NCI-H748 treated with DMSO at 0.1 percent for 48 hours (cell line): Measurements from ENCODE around the gene OR6C65.
"Not testable (repeated sequence)": the region's sequence is repeated elsewhere in the genome, so short reads cannot be mapped to it uniquely, and the experiment has no call there.

ENCODE experiments used
- DNase-seq: peaks from one replicate; lab custom pipeline; 2025; lab: John Stamatoyannopoulos, UW

Gene OR6C65

DNA sequence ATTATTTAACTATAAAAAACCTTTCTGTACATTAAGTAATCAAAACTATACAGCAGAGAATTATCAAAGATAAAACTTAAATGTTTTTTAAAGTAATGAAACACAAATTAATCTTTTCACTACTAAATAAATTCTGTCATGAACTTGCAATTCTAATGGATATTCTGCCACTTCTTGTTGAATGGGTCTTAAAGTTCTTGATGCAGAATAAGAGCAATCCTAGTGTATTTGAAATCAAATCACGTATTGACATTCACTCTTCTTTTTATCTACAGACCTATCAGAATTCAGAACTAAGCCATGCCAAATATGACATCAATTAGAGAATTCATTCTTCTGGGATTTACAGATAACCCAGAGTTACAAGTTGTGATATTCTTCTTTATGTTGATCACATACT is at the start of gene OR6C65:
Gene OR6C65, plus strand, starts transcription at position 301 of the 400 bp plus-strand sequence. Its CDS starts 0 bp downstream, at position 301.
- DNase-seq = no peak

DNA sequence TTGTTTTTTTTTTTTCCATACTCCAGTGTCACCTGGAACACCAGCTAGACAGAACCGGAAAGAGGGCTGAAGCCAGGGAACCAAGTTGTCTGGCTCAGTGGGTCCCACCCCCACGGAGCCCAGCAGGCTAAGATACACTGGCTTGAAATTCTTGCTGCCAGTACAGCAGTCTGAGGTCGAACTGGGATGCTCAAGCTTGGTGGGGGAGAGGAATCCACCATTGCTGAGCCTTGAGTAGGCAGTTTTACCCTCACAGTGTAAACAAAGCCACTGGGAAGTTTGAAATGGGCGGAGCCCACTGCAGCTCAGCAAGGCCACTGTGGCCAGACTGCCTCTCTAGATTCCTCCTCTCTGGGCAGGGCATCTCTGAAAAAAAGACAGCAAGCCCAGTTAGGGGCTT is 45.0 kb upstream of the OR6C65 start:
- not testable (repeated sequence) for DNase-seq

DNA sequence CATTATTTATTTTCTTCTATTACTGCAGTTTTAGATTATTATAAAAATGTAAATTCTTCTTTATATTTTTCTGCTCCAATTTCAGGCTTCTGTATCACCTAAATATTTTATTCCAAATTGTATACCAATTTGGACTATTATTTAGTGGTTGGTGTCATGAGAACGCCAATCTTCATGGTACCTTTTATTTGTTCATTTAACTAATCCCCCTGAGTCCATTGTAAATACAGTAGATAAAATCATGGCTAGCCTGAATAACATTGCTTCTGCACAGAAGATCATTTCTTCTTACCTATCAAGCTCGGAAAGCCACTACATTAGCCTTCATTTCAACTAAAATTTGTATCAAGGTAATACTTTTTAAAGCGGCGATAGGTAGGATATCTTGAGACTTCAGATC is 37.7 kb upstream of the OR6C65 start, which contains the start of gene OR6C75:
Gene OR6C75, plus strand, starts transcription at position 301 of the 400 bp plus-strand sequence. CDS start 2,136 bp downstream, outside the sequence.
- DNase-seq = no peak

DNA sequence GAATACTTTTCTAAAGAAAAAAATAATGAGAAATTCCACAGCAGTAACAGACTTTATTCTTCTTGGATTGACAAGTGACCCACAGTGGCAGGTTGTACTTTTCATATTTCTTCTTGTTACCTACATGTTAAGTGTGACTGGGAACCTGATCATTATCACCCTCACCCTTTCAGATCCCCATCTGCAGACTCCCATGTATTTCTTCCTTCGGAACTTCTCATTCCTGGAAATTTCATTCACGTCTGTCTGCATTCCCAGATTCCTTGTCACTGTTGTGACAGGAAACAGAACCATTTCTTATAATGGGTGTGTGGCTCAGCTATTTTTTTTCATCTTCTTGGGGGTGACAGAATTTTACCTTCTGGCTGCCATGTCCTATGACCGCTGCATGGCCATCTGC is 35.2 kb upstream of the OR6C65 start:
- no peak for DNase-seq

DNA sequence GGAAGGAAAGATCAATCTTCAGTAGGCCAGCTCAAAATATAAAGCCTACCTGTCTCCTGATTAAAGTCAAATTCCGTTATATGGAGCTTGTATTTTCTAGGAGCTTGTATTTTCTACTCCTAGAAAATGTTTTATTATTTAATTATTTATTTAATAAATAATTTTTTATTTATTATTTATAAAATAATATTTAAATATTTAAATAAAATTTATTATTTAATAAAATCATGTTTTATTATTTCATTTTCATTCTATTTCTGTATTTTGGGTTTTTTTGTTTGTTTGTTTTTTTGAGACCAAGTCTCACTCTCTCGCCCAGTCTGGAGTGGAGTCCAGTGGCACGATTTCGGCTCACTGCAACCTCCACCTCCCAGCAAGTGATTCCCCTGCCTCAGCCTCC is 27.8 kb upstream of the OR6C65 start:
- no peak for DNase-seq

DNA sequence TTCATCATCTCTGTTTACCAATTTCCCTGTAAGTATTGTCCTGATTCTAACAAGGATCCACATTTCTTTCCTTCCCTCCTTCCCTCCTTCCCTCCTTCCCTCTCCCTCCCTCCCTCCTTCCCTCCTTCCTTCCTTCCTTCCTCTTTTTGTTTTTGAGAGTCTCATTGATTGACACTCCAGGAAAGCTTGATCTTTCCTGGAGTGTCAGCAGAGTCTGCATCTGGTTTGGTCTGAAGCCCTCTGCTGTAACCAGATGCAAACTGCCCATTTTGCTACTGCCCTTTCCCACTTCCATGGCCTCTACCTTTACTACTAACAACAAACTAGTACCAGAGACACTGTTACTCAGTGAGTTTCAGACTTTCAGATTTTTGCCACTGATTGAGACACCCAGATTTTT is 14.4 kb upstream of the OR6C65 start:
- DNase-seq = no peak

DNA sequence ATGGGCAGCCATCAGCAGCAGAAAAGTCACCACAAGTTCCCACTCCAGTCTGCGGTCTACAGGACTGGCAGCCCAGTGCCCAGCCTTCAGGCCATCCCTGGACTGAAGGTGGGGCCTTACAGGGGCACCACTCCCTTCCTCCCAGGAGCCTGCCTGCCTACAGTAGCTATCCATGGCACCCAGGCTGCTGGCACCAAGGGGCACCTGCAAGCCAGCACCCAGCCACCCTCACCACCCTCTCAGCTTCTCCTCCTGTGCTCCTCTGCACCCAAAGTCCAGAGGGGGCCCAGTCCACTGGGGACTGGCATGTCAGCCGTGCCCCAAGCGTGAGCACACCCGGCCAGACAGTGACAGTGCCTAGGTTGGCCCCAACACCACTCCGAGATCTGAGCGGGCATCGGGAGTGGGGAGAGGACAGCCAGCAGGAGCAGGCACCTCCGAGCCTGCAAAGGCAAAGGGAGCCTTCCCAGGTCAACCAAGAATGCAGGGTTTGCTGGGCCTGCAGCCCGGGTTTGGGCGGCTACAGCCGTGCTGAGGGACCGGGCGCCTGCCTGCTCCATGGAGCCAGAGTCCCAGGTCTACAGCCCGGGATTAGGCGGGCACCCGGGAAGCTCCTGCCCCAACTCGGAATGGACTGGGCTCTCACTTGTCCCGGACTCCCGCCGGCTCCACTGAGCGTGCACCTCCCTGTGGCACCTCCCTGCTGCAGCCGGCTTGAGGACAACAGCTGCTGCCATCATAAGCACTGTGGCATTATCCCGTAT is 8.1 kb upstream of the OR6C65 start:
- DNase-seq = no peak

DNA sequence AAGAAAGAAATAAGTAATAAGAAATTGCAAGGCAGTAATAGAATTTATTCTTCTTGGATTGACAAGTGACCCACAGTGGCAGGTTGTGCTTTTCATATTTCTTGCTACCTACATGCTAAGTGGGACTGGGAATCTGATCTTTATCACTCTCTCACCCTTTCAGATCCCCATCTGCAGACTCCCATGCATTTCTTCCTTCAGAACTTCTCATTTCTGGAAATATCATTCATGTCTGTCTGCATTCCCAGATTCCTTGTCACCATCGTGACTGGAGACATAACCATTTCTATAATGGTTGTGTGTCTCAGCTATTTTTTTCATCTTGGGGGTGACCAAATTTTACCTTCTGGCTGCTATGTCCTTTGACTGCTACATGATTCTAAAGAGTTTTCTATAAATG is 4.0 kb upstream of the OR6C65 start:
- DNase-seq = no peak

DNA sequence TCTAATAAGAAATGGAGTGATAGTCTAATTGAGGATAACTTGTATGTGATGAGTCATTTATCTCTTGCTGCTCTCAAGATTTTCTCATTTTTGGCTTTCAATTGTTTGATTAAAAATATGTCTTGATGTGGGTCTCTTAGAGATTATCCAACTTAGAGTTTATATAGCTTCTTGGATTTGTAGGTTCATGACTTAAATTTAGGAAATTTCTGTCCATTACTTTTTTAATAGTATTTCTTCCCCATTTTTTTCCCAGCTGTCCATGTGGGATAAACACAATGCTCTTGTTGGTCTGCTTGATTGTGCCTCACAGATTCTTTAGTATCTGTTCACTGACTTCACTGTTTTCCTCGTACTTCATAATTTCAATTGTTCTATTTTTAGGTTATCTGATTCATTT is 7.5 kb downstream of the OR6C65 start:
- DNase-seq = no peak

DNA sequence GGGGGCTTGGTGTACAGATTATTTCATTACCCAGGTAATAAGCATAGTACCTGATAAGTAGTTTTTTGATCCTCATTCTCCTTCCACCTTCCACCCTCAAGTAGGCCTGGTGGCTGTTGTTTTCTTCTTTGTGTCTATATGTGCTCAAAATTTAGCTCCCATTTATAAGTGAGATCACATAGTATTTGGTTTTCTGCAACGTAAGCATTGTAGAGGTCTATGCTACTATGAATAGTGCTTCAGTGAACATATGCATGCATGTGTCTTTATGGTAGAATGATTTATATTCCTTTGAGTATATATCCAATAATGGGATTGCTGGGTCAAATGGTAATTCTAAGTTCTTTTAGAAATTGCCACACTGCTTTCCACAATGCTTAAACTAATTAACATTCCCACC is 8.8 kb downstream of the OR6C65 start:
- not testable (repeated sequence) for DNase-seq

DNA sequence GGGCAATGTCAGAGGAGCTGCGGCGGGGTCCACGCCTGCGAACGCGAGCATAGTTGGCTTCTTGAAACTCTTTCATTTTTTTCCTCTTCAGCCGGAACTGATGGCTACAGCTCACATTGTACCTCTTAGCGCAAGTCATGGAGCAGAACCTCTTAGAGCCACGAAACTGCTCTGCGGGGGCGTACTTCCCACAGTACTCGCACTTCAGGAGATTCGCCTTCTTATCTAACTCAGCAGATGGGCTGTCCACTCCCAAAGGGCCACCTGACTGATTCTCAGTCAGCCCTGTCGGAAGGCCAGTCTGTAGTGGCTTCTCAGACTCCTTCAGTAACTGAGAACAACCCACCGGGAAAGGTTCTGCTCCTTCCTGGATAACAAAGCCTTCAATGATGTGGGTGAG is 11.8 kb downstream of the OR6C65 start:
- not testable (repeated sequence) for DNase-seq

DNA sequence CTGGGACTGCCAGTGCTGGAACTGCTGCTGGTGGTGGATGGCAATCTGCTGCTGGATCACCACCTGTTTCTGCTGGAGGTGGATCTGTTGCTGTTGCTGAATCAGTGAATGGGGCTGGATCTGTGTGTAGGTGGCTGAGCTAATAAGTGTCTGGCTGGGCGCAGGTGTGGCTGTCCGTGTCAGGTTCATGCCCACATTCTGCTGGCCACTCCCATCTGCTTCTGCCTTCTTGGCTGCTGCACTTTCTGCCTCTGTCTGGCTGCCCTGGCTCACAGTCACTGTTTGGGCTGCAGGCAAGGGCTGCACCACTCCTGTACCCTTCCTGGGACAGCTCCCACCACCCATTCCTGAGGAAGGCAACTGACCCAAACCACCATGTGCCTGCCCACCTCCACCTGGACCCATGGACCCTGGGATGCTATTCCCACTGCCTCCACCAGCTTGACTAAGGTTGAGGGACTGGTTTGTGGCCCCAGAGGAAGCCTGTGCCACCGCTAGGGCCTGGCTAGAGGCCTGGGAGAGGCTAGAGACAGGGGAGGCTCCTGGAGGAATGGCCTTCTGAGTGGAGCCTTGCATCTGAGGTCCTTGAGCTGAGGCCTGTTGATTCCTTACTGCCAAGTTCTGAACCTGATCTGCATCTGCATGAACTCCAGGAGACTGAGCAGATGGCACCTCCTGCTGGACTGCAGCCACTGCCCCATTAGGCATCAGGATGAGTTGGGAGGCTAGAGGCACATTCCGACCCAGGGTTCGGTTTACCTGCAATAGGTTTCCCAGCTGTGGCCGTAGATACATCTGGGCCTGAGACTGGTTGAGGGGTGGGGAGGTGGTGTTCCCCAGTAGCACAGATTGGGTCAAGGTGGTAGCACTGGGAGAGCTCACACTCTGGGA is 13.4 kb downstream of the OR6C65 start:
- not testable (repeated sequence) for DNase-seq

DNA sequence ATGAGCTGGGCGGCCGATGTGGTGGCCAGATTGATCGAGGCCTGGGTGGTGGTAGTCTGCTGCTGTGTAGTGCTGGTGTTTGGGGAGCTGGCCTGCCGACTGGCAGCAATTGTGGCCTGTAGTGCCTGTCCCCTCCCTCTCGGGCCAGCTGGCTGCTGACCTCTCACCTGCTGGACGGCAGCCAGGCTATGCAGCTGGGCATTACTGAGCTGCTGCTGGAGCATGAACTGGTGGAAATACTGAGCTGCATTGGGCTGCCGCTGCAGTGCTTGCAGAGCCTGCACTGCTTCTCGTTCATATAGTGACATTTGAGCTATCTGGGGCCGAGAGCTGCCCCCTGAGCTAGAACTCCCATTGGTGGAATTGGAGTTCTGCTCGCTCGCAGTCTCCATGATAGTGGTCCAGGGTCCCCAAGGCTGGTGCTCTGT is 14.1 kb downstream of the OR6C65 start:
- DNase-seq = not testable (repeated sequence)

DNA sequence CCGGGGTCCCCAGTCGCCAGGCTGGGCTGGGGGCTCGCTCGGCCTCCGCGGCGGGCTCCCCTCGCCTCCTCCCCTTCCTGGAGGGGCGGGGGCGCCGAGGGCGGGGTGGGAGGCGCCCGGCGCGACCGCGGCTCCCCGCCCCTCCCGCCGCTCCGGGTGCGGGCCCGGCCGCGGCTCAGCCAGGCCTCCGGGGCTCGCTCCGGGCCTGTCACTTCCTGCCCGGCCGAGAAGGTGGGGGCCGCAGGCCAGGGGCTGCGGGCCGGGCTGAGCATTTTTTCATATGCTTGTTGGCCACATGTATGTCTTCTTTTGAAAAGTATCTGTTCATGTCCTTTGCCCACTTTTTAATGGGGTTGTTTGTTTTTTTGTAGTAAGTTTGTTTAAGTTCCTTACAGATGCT is 14.6 kb downstream of the OR6C65 start:
- not testable (repeated sequence) for DNase-seq

DNA sequence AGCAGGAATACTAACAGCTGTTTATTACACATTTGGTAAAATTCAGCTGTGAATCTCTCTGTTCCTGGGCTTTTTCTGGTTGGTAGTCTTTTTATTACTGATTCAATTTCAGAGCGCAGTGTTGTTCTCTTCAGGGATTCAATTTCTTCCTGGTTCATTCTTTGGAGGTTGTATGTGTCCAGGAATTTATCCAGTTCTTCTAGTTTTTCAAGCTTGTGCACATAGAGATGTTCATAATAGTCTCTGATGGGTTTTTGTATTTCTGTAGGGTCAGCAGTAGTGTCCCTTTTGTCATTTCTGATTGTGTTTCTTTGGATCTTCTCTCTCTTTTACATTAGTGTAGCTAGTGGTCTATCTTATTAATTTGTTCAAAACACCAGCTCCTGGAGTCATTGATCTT is 16.6 kb downstream of the OR6C65 start:
- no peak for DNase-seq

DNA sequence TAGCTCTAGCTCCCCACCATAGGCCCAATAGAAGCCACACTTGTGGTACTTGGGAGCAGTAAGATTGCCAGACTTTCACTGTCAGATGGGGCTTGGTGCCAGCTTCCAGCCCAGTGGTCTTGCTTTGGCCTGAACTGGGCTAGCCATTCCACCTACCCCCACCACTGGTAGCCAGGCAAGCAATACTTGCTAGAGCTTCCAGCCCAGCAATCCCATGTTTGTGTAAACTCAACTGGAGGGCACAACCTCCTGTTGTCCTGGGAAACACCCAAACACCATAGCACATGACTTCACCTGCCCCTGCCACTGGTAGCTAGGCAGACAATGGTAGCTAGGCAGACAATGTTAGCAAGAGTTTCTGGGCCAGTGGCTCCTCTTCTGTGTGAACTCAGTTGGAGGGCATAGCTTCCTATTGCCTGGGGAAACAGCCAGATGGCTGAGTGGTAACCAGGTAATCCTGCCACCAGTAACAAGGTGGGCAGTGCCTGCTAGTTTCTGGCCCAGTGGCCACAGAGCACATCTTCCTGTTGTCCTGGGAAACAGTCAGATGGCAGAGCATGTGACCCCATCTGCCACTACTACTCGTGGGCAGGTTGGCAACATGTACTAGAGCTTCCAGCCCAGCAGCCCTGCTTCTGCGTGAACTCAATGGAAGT is 20.1 kb downstream of the OR6C65 start:
- DNase-seq = no peak

DNA sequence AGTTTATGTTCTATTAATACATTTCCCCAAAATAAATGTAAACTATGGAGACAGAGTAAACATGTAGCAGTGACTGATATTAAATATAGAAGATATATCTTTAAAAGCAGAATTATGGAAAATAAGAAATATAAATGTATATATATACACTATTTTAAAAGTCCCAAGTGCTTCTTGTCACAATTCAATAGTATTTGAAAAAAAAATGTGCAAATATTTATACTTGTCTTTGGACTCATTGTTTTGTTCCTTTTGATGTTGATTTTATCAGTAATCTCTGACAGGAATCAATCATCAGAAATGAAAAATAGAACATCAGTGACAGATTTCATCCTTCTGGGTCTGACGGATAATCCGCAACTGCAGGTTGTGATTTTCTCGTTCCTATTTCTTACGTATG is 25.6 kb downstream of the OR6C65 start, which contains the start of gene OR6C76:
Gene OR6C76, plus strand, starts transcription at position 301 of the 400 bp plus-strand sequence. Its CDS starts 0 bp downstream, at position 301.
- DNase-seq = no peak

DNA sequence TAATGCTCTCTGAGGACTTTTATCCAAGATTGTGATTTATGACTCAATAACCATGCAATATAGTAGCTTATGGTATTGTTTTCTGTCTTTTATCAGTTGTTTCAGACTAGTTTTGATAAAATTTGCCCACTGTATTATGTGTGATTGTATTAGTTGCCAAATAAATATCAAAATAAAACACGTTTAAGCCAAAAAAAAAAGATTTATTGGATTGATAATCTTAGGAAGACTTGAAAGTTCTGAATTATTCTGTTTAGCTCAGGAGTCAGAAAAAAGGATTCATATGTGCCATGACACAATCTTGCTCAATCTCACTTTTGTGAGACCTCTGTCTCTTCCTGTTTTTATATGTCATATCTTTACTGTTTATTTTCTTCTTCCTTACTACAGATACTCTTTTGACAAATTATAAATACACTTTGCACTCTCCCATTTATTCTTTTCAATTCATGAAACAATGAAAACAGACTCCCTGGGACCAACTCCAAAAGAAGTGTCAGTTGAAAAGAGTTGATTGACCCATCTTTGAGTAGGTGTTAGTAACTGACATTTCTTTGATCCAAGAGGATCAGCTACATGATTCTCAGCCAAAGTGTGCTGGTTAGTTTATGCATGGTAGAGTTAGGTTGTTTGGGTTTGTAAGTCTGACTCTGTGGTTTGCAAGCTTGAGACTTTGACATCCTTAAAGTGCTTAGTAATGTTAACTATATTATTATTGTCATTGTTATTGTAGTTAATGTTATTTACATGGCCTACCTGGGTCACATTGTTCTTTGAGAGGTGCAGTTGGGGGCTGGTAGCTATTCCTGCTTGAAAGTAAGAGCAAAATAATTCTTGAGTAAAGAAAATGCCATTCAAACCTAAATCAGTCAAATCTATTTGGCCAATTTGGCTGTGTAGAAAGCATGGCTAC is 28.3 kb downstream of the OR6C65 start:
- no peak for DNase-seq

DNA sequence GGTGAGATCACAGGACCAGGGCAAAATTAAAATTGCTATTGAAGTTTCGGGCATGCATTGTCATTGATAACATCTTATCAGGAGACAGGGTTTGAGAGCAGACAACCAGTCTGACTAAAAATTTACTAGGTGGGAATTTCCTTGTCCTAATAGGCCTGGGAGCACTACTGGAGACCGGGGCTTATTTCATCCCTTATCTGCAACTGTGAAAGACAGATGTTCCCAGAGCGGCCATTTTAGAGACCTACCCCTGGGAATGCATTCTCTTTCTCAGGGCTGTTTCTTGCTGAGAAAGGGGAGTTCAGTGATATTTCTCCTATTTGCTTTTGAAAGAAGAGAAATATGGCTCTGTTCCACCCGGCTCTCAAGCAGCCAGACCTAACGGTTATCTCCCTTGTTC is 40.9 kb downstream of the OR6C65 start:
- DNase-seq = not testable (repeated sequence)

DNA sequence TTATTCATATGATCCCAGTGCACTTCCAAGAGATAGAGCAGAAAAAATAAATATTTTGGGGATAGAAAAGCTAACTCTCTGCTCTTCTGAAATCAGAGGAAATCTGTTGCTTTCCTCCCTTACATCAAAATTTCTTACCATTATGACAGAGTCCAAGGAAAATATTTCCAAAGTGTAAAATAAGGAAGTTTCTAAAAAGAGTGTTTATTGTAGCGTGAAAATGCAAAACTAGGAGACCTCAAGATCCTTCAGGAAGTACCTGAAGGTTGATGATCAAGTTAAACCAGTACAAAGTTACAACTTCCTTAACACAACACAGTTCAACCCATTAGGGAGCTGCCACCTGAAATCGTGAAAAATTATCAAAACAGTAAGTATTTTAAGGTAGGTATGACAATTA is 43.4 kb downstream of the OR6C65 start, which contains the start of gene OR6C2:
Gene OR6C2, plus strand, starts transcription at position 301 of the 400 bp plus-strand sequence. CDS start 8,138 bp downstream, outside the sequence.
- DNase-seq = no peak

DNA sequence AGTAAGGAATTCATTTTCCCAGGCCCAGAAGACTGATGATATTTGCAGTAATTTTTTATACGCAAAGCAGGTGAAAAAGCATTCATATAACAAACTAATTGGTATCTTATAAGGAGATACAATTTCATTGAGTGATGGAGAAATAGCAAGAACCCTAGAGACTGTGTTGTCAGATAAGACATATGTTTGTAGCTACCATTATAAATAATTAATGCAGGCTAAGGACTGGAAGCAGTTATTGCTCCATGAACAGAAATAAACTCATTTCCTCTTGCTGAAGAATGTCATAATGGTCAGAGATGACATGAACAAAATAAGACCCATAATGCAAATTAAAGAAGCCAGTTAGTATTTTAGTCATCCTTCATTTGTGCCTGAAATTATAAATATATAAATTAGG is 45.0 kb downstream of the OR6C65 start:
- no peak for DNase-seq
